Gastroesophageal sphincter (tissue), 3 donors: ENCODE measurements around the gene NFAT5.

Source experiments
- POLR2A ChIP-seq, 2 donors: fragments of 450-650 bp; IDR thresholded peaks; one replicate each; pipeline ENCODE4 v1.6.1; 2017; ENCODE audit warnings: antibody characterized with exemption in 2 of 2, mild to moderate bottlenecking in 2 of 2, moderate library complexity in 1 of 2
- TF ChIP-seq, protein P1 (sequence below), 4 experiments: fragments of 200-600 bp in 2 of 4; fragments of 450-650 bp in 2 of 4; sonication (generic) in 1 of 4; IDR thresholded peaks; one replicate each; pipeline ENCODE4 v1.5.1; 2017 to 2019; ENCODE audit warnings: antibody characterized with exemption in 4 of 4, mild to moderate bottlenecking in 2 of 4, moderate library complexity in 2 of 4

DNA sequence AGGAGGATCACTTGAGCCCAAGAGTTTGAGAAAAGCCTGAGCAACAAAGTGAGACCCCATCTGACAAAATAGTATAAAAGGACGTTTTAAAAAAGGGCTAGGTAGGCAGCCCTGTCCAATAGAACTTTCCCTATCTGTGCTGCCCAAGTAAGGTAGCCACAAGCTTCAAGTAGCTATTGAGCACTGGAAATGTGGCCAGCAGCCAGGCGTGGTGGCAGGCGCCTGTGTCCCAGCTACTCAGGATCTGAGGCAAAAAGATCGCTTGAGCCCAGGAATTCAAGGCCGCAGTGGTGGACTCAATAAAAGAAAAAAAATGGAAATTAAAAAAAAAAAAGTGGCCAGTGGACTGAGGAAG, 162.1 kb downstream of the NFAT5 start:
- TF ChIP-seq, protein P1, sequence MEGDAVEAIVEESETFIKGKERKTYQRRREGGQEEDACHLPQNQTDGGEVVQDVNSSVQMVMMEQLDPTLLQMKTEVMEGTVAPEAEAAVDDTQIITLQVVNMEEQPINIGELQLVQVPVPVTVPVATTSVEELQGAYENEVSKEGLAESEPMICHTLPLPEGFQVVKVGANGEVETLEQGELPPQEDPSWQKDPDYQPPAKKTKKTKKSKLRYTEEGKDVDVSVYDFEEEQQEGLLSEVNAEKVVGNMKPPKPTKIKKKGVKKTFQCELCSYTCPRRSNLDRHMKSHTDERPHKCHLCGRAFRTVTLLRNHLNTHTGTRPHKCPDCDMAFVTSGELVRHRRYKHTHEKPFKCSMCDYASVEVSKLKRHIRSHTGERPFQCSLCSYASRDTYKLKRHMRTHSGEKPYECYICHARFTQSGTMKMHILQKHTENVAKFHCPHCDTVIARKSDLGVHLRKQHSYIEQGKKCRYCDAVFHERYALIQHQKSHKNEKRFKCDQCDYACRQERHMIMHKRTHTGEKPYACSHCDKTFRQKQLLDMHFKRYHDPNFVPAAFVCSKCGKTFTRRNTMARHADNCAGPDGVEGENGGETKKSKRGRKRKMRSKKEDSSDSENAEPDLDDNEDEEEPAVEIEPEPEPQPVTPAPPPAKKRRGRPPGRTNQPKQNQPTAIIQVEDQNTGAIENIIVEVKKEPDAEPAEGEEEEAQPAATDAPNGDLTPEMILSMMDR (IDR thresholded peaks at IDR 0.05), result no peak
- TF ChIP-seq POLR2A (IDR thresholded peaks at IDR 0.05), result no peak
